A673 (cell line): ENCODE results near the gene FOXI1. TPM values are rescaled to one million over a fixed set of nuclear protein-coding genes. Genes with fewer than 3 reads are reported as not detected.

ENCODE experiments used
- BruUV-seq: library from RNA; stranded (reverse); fragments of 400-500 nt; replicated peaks from 2 replicates; lab custom pipeline; 2021; lab: Mats Ljungman, UMichigan
- CTCF ChIA-PET: fragments of 300-600 bp; sonication (Branson Sonifier 250); formaldehyde crosslinking; loops from one replicate; lab custom pipeline; 2022; ENCODE audit warnings: antibody characterized with exemption; lab: Charles Lee
- POLR2A ChIA-PET: fragments of 300-600 bp; sonication (Branson Sonifier 250); formaldehyde crosslinking; loops from one replicate; lab custom pipeline; 2022; ENCODE audit warnings: antibody characterized with exemption; ENCODE audit not compliant: low non-redundant PET; lab: Charles Lee
- DNase-seq: peaks from one replicate; pipeline ENCODE4 v3.0.0-alpha.2; 2015; ENCODE audit warnings: low spot score
- H3K27ac ChIP-seq: fragments of 200-600 bp; sonication (generic); 2 replicates; pipeline ENCODE4 v1.5.1; 2016; ENCODE audit warnings: mixed run types, low read depth, mild to moderate bottlenecking, mixed read lengths, antibody characterized with exemption, low read length; ENCODE audit not compliant: poor library complexity, severe bottlenecking
- H3K27me3 ChIP-seq: fragments of 200-600 bp; sonication (generic); replicated peaks from 2 replicates; pipeline ENCODE4 v1.6.1; 2017; ENCODE audit warnings: mixed run types, low read depth, mild to moderate bottlenecking, mixed read lengths, antibody characterized with exemption, low read length; ENCODE audit not compliant: insufficient read depth, poor library complexity
- H3K36me3 ChIP-seq: fragments of 200-600 bp; sonication (generic); 2 replicates; pipeline ENCODE4 v1.6.1; 2016; ENCODE audit warnings: mixed run types, mild to moderate bottlenecking, mixed read lengths, antibody characterized with exemption, low read length; ENCODE audit not compliant: insufficient read depth, poor library complexity, severe bottlenecking
- H3K4me1 ChIP-seq: fragments of 200-600 bp; sonication (generic); 2 replicates; pipeline ENCODE4 v1.6.1; 2017; ENCODE audit warnings: mixed run types, mild to moderate bottlenecking, mixed read lengths, antibody characterized with exemption, low read length; ENCODE audit not compliant: insufficient read depth, poor library complexity, severe bottlenecking
- H3K4me3 ChIP-seq: fragments of 200-600 bp; sonication (generic); 2 replicates; pipeline ENCODE4 v1.5.1; 2016; ENCODE audit warnings: low read depth, mixed run types, mild to moderate bottlenecking, mixed read lengths, low read length; ENCODE audit not compliant: poor library complexity, severe bottlenecking
- H3K9me3 ChIP-seq: fragments of 200-600 bp; sonication (generic); 2 replicates; pipeline ENCODE4 v1.6.1; 2016; ENCODE audit warnings: mixed run types, low read depth, mild to moderate bottlenecking, mixed read lengths, antibody characterized with exemption, low read length; ENCODE audit not compliant: poor library complexity, severe bottlenecking
- EZH2 ChIP-seq: fragments of 200-600 bp; sonication (generic); IDR thresholded peaks from 2 replicates; pipeline ENCODE4 v1.6.1; 2017; ENCODE audit warnings: borderline replicate concordance, low read depth, mild to moderate bottlenecking, mixed read lengths, antibody characterized with exemption, low read length; ENCODE audit not compliant: poor library complexity, severe bottlenecking
- intact Hi-C: fragments of 100-400 bp; cut with micrococcal nuclease; formaldehyde crosslinking; loops from one replicate; pipeline ENCODE4 v1.10.0; 2022; ENCODE audit not compliant: unreplicated experiment
- total RNA-seq: library from RNA; stranded (reverse); gene quantifications from 2 replicates; pipeline ENCODE4 v1.2.3, GENCODE V29; 2021
- TF ChIP-seq, protein P1 (sequence below): fragments of 300-800, 200-600 bp; sonication (generic); conservative IDR thresholded peaks from 2 replicates; pipeline ENCODE4 v1.5.1; 2017; ENCODE audit warnings: low read depth, mild to moderate bottlenecking, antibody characterized with exemption, low read length, moderate library complexity, mixed read lengths

FOXI1 gene
- total RNA-seq, 1 experiment from 2014 or later = not detected

DNA sequence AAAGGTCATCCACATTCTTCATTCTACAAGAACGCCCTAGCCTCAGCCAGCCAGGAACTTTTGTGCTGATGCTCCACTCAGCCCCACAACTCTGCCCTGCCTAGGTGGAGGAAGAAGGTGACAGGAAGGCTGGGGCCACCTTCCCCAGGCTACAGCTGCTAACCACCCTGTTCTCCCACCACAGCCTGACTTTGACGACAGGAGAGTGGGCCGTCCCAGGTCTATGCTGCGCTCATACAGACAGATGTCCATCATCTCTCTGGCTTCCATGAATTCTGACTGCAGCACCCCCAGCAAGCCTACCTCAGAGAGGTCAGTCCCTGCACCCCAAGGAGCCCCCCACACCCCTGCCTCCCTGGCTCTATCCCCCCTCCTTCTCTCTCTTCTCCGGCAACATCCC lies 28.2 kb upstream of the FOXI1 start:
- Histone ChIP-seq H3K27ac (no peak overlapping the region), H3K36me3 (no peaks in the 10 kb centered on the region), H3K9me3 (no peaks in the 10 kb centered on the region), H3K4me1 (peaks cover 2% of the 10 kb centered on the region), H3K27me3 (no peaks in the 10 kb centered on the region), H3K4me3 (no peak overlapping the region)
- TF ChIP-seq EZH2 = no peak
- TF ChIP-seq, protein P1, sequence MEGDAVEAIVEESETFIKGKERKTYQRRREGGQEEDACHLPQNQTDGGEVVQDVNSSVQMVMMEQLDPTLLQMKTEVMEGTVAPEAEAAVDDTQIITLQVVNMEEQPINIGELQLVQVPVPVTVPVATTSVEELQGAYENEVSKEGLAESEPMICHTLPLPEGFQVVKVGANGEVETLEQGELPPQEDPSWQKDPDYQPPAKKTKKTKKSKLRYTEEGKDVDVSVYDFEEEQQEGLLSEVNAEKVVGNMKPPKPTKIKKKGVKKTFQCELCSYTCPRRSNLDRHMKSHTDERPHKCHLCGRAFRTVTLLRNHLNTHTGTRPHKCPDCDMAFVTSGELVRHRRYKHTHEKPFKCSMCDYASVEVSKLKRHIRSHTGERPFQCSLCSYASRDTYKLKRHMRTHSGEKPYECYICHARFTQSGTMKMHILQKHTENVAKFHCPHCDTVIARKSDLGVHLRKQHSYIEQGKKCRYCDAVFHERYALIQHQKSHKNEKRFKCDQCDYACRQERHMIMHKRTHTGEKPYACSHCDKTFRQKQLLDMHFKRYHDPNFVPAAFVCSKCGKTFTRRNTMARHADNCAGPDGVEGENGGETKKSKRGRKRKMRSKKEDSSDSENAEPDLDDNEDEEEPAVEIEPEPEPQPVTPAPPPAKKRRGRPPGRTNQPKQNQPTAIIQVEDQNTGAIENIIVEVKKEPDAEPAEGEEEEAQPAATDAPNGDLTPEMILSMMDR = no peak
- no TSS peak for BruUV-seq
- ChIA-PET POLR2A (no interaction called here), CTCF (interaction anchor here (0.7 kb wide), 1 partner anchor 27 kb away, joined by 9 read pairs; no protein-coding TSS in a partner anchor)
- DNase-seq = no peak
- intact Hi-C loops = no loop called here

DNA sequence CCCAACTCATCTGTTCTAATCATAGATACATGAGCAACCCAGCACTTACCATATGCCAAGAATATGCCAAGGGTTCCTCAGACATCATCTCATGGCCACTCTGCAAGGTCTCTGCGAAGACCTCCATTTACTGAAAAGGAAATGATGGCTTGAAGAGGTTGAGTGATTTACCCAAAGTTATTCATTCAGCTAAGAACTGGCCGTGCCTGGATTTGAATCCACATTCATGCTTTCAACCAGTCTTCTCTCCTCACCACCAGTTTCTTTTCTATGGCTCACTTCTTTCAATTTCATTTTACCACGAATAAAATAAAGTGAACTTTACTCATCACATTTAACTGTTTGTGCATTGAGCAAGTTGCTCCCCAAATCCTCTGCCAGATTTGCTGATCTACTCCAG lies 27.2 kb upstream of the FOXI1 start:
- no peak overlapping the region for H3K27ac ChIP-seq
- H3K36me3 ChIP-seq = no peaks in the 10 kb centered on the region
- TF ChIP-seq, protein P1 = no peak
- no peak for TF ChIP-seq EZH2
- no peaks in the 10 kb centered on the region for H3K4me1 ChIP-seq
- intact Hi-C loops = no loop called here
- no peak for DNase-seq
- no peaks in the 10 kb centered on the region for H3K9me3 ChIP-seq
- CTCF ChIA-PET = interaction anchor here (0.7 kb wide), 1 partner anchor 28 kb away, joined by 9 read pairs; no protein-coding TSS in a partner anchor
- H3K27me3 ChIP-seq = no peaks in the 10 kb centered on the region
- H3K4me3 ChIP-seq = no peak overlapping the region
- no TSS peak for BruUV-seq
- POLR2A ChIA-PET = no interaction called here

DNA sequence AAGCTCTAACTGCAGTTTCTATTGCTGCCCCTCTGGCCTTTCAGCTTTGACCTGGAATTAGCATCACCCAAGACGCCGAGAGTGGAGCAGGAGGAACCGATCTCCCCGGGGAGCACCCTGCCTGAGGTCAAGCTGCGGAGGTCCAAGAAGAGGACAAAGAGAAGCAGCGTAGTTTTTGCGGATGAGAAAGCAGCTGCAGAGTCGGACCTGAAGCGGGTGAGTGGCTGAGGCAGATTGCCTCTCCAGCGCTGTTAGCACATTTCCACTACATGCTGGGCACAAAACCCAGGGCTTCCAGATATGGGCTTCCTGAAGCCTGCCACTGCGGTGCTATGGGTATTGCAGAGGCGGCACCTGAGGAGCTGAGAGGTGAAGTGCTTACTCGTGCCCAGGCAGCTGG lies 26.8 kb upstream of the FOXI1 start:
- TF ChIP-seq, protein P1 = no peak
- TF ChIP-seq EZH2 = no peak
- no peaks in the 10 kb centered on the region for H3K9me3 ChIP-seq
- H3K27me3 ChIP-seq = no peaks in the 10 kb centered on the region
- H3K4me1 ChIP-seq = no peaks in the 10 kb centered on the region
- intact Hi-C loops = no loop called here
- DNase-seq = no peak
- ChIA-PET POLR2A (no interaction called here), CTCF (no interaction called here)
- H3K27ac ChIP-seq = no peak overlapping the region
- H3K36me3 ChIP-seq = no peaks in the 10 kb centered on the region
- no peak overlapping the region for H3K4me3 ChIP-seq
- BruUV-seq = no TSS peak
